ENCODE data around the gene B4GALNT3. TPM values are rescaled to one million over a fixed set of nuclear protein-coding genes. Genes with fewer than 3 reads are reported as not detected.
A peak's percentile ranks its signal among the peaks of the same experiment; 100 is the strongest.

Gene B4GALNT3
- total and polyA plus RNA-seq, 2 of the 13 experiments (the other 11 are each of a cell fraction or from before 2014, with no cell fraction given) = 3.2 to 4.4 TPM

- TF ChIP-seq SMARCE1 (IDR thresholded peaks at IDR 0.05; ENCODE audit: borderline replicate concordance) = no peak
- peak; percentile 65 for TF ChIP-seq USF2 (IDR thresholded peaks at IDR 0.05; ENCODE audit: low read depth, low read length)
- TF ChIP-seq USF2 (CRISPR knock-in tag; IDR thresholded peaks at IDR 0.05; ENCODE audit: borderline replicate concordance) = peak; percentile 81
- peak; percentile 82 for TF ChIP-seq ERF (CRISPR knock-in tag; IDR thresholded peaks at IDR 0.05)
- no peak for TF ChIP-seq KDM4B (CRISPR knock-in tag; IDR thresholded peaks at IDR 0.05)
- 0 out of 2 replicates have a peak, but pooled peaks have one; percentile 33 for TF ChIP-seq ZNF281 (CRISPR knock-in tag; IDR thresholded peaks at IDR 0.05; ENCODE audit: borderline replicate concordance)
- peak; percentile 98 for TF ChIP-seq ZFY (CRISPR knock-in tag; IDR thresholded peaks at IDR 0.05)
- TF ChIP-seq NFRKB (IDR thresholded peaks at IDR 0.05) = no peak
- TF ChIP-seq FOXK2 (IDR thresholded peaks at IDR 0.05) = no peak
- TF ChIP-seq ZBTB26 (CRISPR knock-in tag; IDR thresholded peaks at IDR 0.05; ENCODE audit: borderline replicate concordance) = no peak; the same call in 1 of the 2 replicates
- TF ChIP-seq KAT8 (CRISPR knock-in tag; IDR thresholded peaks at IDR 0.05) = peak; percentile 84
- peak; percentile 75 for TF ChIP-seq NR2C2 (CRISPR knock-in tag; IDR thresholded peaks at IDR 0.05; ENCODE audit: borderline replicate concordance)
- peak; percentile 91 for TF ChIP-seq ZNF501 (CRISPR knock-in tag; IDR thresholded peaks at IDR 0.05)
- TF ChIP-seq ZNF530 (CRISPR knock-in tag; IDR thresholded peaks at IDR 0.05; ENCODE audit: low read depth) = no peak
- 0 out of 2 replicates have a peak, but pooled peaks have one; percentile 30 for TF ChIP-seq ZNF629 (CRISPR knock-in tag; conservative IDR thresholded peaks at IDR 0.05)
- no peak for TF ChIP-seq U2AF2 (IDR thresholded peaks at IDR 0.05; ENCODE audit: low read depth, low read length)
- TF ChIP-seq ZNF598 (CRISPR knock-in tag; IDR thresholded peaks at IDR 0.05; ENCODE audit: borderline replicate concordance) = peak; percentile 87; the same call in 1 of the 2 replicates
- peak; percentile 69 for TF ChIP-seq ZSCAN25 (CRISPR knock-in tag; IDR thresholded peaks at IDR 0.05)
- peak; percentile 76 for TF ChIP-seq ZNF329 (CRISPR knock-in tag; IDR thresholded peaks at IDR 0.05; ENCODE audit: low read depth)
- TF ChIP-seq HNRNPL (IDR thresholded peaks at IDR 0.05; ENCODE audit: low read depth, low read length) = no peak
- TF ChIP-seq BRF2 (CRISPR knock-in tag; IDR thresholded peaks at IDR 0.05) = peak; percentile 93
- peak; percentile 83 for TF ChIP-seq HDAC2 (CRISPR knock-in tag; IDR thresholded peaks at IDR 0.05)
- no peak; the same call in 1 of the 2 replicates for TF ChIP-seq NR1H2 (CRISPR knock-in tag; IDR thresholded peaks at IDR 0.05; ENCODE audit: borderline replicate concordance, low read depth)
Observed at GRCh38 chr12:575948-576614, 116.3 kb downstream of the B4GALNT3 start (continued).
